ACHN (cell line): ENCODE measurements around the gene SHQ1.
"Not testable (repeated sequence)": the region's sequence is repeated elsewhere in the genome, so short reads cannot be mapped to it uniquely, and the experiment has no call there.

ENCODE experiments used
- DNase-seq: peaks from one replicate; pipeline ENCODE4 v3.0.0-alpha.2; 2015
- in situ Hi-C: cut with HindIII; loops from 2 replicates; pipeline ENCODE4 v1.10.0; 2017; ENCODE audit warnings: low sequenced_read_pairs, low pct_ligation_motif_present, low pct_unique_long_range_greater_than_20kb

SHQ1 gene

GRCh38 chr3:72811571-72811970 is 36.7 kb downstream of the SHQ1 start:
- in situ Hi-C loops, result no loop called here
- no peak for DNase-seq

DNA sequence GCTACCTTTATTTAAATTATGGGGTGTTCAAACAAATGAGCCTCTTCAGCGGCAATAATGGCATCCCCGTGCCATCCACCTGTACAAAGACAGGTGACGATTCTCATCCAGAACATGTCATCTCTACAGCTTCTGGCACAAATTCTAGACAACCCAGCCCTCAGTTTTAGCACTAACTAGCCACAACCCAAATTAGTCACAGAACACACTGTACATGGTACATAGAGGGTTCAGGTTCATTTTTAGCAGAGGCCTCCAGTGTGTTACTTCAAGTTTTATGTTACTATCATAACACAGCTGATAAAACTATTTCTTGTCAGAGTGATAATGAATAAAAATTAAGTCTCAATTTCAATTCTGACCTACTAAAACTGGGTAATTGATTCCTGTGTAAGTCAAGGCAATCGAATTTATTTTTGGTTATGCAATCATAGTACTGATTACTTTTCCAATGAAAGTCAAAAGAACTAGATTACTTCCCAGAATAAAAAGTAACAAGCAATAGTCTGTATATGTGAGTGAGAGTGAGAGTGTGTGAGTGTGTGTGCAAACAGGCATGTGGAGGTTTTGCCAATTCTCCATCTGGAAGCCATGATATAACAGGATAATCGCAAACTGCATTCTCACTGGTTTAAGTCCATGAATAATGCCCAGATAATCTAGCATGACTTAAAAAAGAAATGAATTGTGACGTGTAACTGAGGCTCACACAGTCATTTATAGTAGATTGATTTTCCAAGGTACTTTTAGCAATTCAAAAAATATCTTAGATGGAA is 37.4 kb downstream of the SHQ1 start:
- DNase-seq, result no peak
- in situ Hi-C loops, result no loop called here

- in situ Hi-C loops, result no loop called here
- DNase-seq, result no peak
These were observed 38.2 kb downstream of the SHQ1 start for GRCh38 chr3:72810063-72810462.

DNA sequence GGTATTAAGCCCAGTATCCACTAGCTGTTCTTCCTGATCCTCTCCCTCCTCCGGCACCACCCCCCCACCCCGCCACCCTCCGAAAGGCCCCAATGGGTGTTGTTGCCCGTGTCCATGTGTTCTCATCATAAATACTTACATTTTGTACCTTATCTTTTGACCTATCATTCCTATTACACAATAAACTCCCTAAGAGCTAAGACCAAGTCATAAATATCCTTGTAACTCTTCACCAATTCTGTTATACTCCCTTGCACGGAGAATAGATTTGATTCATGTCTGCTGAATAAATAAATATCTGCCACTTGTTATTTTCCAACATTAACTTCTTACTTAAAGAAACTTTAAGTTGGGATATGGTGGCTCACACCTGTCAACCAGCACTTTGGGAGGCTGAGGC is 43.9 kb downstream of the SHQ1 start:
- in situ Hi-C loops, result no loop called here
- DNase-seq, result no peak

- in situ Hi-C loops, result no loop called here
- DNase-seq, result no peak
These were observed 44.7 kb downstream of the SHQ1 start for GRCh38 chr3:72803573-72803972.

DNA sequence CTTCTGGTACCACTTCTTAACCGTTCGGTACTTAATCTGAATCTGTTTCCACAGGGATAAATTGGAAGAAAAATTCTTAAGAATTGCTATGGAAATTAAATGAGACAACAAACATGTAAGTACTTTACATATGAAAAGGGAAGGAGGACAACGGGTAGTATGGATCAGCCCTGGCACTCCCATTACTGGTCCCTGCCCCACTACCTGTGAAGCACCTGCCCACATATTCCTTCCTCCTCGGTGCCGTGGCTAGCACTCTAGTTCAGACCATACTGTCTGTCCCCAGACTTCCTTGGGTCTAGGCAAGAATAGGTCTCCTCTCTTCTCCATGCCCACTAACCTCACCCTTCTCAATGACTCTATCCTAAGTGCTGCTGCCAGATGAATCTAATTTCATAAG is 46.2 kb downstream of the SHQ1 start:
- in situ Hi-C loops, result no loop called here
- DNase-seq, result no peak

GRCh38 chr3:72800869-72801268 is 47.4 kb downstream of the SHQ1 start:
- in situ Hi-C loops, result no loop called here
- DNase-seq, result no peak

DNA sequence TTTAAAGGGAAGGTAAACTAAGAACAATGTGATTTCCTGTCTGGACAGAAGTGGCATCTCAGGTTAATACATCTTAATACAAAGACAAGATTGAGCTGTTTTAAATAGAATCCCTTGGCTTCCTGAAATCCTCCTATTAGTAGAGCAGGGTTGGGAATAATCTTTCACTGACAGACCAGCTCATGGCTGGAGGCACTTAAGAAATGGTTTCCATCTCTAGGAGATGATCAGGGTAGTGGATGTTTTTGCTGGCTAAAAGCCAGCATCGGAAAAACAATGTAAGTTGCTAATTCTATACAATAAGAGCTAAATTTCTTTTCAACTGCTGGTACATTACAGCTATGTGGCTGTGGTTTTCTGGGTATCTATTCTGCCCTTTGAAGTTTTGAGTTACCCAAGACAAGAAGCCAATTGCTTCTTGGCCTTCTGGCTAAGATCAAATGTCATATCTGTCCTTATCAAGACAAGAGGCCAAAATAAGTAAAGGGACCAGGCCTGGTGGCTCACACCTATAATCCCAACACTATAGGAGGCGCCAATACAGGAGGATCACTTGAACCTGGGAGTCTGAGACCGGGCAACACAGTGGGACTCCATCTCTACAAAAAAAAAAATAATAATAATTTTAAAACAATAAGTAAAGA is 49.6 kb downstream of the SHQ1 start:
- in situ Hi-C loops, result no loop called here
- no peak for DNase-seq

GRCh38 chr3:72797773-72798543 is 50.3 kb downstream of the SHQ1 start:
- DNase-seq, result peak; percentile 64
- in situ Hi-C loops, result no loop called here

DNA sequence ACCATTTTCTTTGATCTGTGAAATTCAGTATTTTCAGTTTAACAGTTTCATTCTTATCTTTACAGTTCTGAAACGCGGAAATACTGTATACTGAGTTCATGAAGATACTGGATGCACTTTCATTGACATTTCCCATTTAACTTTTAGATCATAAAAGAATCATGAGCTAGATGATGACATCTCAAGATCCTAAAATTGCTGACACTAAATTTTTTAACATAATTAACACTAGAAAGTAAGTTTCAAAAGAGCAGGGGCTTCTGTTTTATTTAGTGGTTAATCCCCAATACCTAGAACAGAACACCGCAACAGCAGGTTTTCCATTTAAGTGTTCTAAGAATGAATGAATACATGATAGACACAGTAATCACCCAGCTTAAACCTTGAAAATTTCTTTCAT is 54.2 kb downstream of the SHQ1 start:
- no peak for DNase-seq
- in situ Hi-C loops, result no loop called here

- DNase-seq, result no peak
- in situ Hi-C loops, result no loop called here
These were observed 57.1 kb downstream of the SHQ1 start for GRCh38 chr3:72791161-72791560.

DNA sequence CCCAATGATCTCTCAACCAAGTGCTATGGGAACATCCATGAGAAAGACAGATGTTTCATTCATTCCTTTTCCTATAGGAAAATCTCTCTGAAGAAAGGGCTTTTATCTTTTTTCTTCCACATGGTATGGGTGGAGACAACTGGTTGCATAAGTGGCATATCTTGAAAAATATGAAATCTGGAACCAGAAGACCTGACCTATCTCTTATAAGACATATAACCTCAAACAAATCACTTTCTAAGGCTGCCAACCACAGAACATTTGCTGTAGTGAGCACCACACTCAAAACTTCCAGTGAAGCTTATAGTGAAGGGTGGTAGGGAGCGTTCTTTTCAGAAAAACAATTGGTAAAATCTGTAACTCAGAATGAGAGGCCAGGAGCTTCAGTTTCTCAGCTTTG is 58.5 kb downstream of the SHQ1 start:
- in situ Hi-C loops, result no loop called here
- no peak for DNase-seq

DNA sequence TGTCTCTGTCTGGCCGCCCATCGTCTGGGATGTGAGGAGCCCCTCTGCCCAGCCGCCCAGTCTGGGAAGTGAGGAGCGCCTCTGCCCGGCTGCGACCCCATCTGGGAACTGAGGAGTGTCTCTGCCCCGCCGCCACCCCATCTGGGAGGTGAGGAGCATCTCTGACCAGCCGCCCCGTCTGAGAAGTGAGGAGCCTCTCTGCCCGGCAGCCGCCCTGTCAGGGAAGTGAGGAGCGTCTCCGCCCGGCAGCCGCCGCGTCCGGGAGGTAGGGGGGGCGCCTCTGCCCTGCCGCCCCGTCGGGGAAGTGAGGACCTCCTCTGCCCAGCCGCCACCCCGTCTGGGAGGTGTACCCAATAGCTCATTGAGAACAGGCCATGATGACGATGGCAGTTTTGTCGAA is 60.0 kb downstream of the SHQ1 start:
- DNase-seq, in situ Hi-C loops: not testable (repeated sequence)

GRCh38 chr3:72786668-72787067 is 61.6 kb downstream of the SHQ1 start:
- DNase-seq, result no peak
- in situ Hi-C loops, result no loop called here

DNA sequence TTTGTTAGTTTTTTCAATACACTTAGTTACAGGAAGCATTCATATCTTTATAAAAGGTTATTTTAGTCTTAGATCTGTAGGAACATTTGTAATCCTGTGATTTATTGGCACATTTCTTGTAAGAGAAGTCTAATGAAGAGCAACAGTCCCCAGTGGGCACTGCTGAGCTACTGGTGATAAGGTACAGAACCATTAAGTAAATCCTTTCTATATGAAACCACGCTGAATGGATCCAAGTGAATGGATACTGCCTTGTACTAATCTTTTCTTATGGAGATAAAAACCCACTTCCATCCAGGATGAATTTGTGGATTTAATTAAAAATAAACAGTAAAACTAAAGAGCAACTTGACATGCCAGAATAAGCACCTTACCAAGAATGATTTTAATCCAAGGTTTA is 64.0 kb downstream of the SHQ1 start:
- in situ Hi-C loops, result no loop called here
- no peak for DNase-seq

DNA sequence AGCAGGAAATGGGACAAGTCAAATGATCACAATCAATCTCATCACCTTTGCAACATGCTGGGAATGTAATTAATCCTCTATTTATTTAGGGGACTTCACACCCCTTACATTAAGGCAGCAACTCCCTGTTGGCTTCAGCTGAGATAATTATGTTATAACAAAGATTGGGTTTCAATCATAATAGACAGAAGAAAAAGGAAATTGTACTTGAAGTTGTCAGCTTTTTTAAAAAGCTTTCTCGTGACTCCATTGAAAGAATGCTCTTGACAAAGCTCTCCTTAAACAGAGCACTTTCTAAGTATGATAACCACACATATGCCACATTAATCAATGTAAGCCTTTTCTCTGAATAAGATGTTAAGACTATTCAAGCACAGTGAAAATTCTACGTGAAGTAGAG is 65.7 kb downstream of the SHQ1 start:
- DNase-seq, result no peak
- in situ Hi-C loops, result no loop called here

DNA sequence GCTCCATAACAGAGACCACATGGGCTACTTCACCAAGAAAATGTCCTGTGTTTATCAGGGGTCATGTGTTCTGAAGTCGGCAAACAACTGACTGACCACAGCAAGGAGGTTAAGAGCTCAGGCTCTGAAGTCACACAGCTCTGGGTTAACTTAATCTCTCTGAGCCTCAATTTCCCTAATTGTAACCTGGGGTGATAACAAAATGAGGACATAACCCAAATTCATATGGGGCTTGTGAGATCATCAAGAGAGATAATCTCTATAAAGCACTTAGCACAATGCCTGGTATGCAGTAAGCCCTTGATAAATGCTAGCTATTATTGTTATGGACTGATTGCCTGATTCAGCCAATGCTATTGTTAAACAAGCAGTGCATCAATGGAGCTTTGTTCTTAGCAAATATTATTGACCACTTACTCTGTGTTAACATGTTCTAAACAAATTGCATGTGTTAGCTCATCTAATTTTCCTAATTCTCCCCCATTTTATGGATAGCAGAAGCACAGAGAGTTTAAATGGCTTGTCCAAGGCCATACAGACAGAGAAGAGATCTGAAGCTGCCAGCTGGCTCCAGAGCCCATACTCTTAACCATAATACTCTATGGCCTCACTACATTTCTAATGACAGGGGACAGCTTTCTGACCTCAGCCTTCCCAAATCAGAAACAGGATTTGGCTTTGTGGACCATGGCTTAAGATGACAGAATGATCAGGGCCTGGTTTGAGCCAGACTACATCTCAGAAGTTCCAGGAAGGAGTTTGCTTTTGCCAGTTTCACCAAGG is 78.3 kb downstream of the SHQ1 start:
- no peak for DNase-seq
- in situ Hi-C loops, result no loop called here

DNA sequence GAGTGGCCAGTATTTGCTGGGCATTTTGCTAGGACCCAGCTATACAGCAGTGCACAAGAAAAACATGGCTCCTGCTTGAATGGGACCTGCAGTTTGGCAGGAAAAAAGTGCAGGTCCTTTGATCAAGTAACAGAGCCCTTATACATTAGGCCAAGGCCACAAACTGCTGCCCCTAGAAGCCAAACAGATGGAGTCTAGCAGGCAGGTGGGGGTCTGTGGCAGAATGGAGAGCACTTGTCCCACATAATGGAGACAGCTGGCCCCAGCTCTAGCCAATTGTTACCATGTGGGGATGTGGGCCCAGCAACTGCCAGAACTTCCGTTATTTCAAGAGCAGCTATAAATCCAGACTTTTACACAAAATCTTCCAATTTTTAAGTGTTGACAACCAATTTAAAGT is 79.3 kb downstream of the SHQ1 start:
- DNase-seq, result no peak
- in situ Hi-C loops, result no loop called here

DNA sequence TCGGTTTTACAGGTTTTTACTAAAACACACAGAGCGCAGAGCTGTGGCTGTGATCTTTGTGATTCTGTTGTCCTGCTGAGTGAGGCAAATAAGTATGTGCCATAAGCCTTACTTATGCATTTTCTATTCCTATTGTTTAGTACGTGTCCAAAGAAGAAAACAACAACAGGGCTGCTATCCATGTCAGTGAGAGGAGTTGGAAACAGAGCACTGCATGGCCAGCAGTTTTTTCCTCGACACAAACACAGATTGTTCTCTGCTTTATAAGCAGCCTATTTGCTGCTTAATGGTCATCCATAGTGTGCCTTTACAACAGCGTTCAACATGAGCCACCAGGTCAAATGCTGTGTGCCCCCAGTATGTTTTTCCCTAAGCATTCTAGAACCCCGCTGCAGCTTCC is 79.8 kb downstream of the SHQ1 start:
- no peak for DNase-seq
- in situ Hi-C loops, result no loop called here
